Measurements from ENCODE around the gene SBK2. TPM values are rescaled to one million over a fixed set of nuclear protein-coding genes. Genes with fewer than 3 reads are reported as not detected.
"Not testable (repeated sequence)": the region's sequence is repeated elsewhere in the genome, so short reads cannot be mapped to it uniquely, and the experiment has no call there.

SBK2 gene
- total RNA-seq = not detected

GRCh38 chr19:55536951-55537740, at the start of gene SBK2:
TSS of gene SBK2 (minus strand) at chr19:55537133. CDS start at chr19:55536294, 839 bp downstream.
- Histone ChIP-seq H3K4me3 (no peak within 1 kb of the TSS), H3K27me3 (no peaks in the 10 kb centered on the region), H3K36me3 (no peaks in the 10 kb centered on the region), H3K27ac (no peak within 1 kb of the TSS), H3K9me3 (no peaks in the 10 kb centered on the region), H3K4me1 (no peaks in the 10 kb centered on the region)
- DNase-seq = no peak
- no peak for TF ChIP-seq POLR2A (IDR thresholded peaks at IDR 0.05)
- TF ChIP-seq CTCF (IDR thresholded peaks at IDR 0.05) = no peak

GRCh38 chr19:55585658-55586339, 48.9 kb upstream of the SBK2 start:
- peaks cover 0 to 41% (median 16%) of the 10 kb centered on the region in 4 donors for H3K4me1 ChIP-seq
- peak overlapping the region in 3 of 4 donors; percentile 20 to 52 (median 48) for H3K27ac ChIP-seq
- no peaks in the 10 kb centered on the region for H3K9me3 ChIP-seq
- no peak for TF ChIP-seq CTCF (IDR thresholded peaks at IDR 0.05)
- DNase-seq = peak; percentile 67 to 83 (median 74)
- peak overlapping the region; percentile 22 to 40 (median 34) for H3K4me3 ChIP-seq
- no peaks in the 10 kb centered on the region for H3K36me3 ChIP-seq
- no peaks in the 10 kb centered on the region for H3K27me3 ChIP-seq

- Histone ChIP-seq H3K9me3 (no peaks in the 10 kb centered on the region), H3K36me3 (no peaks in the 10 kb centered on the region), H3K4me3 (no peak overlapping the region), H3K27ac (no peak overlapping the region), H3K4me1 (peaks cover 0 to 45% (median 16%) of the 10 kb centered on the region in 4 donors), H3K27me3 (no peaks in the 10 kb centered on the region)
- no peak for DNase-seq
- no peak for TF ChIP-seq CTCF (IDR thresholded peaks at IDR 0.05)
- TF ChIP-seq POLR2A (IDR thresholded peaks at IDR 0.05) = no peak
Measured at GRCh38 chr19:55584871-55585270, 47.9 kb upstream of the SBK2 start.

- H3K9me3 ChIP-seq, H3K27ac ChIP-seq, H3K36me3 ChIP-seq, H3K27me3 ChIP-seq, DNase-seq, H3K4me3 ChIP-seq: not testable (repeated sequence)
- peaks cover 0 to 49% (median 16%) of the 10 kb centered on the region in 4 donors for H3K4me1 ChIP-seq
Measured at GRCh38 chr19:55583897-55584296, 47.0 kb upstream of the SBK2 start.

GRCh38 chr19:55582284-55582683, 45.4 kb upstream of the SBK2 start:
- not testable (repeated sequence) for H3K27ac ChIP-seq, H3K9me3 ChIP-seq, H3K27me3 ChIP-seq, H3K4me3 ChIP-seq, DNase-seq
- Histone ChIP-seq H3K36me3 (peaks cover 0 to 19% (median 0%) of the 10 kb centered on the region in 3 donors), H3K4me1 (peaks cover 0 to 44% (median 15%) of the 10 kb centered on the region in 4 donors)

- no peak for DNase-seq
- Histone ChIP-seq H3K36me3 (peaks cover 0 to 21% (median 0%) of the 10 kb centered on the region in 3 donors), H3K27ac (no peak overlapping the region), H3K9me3 (no peaks in the 10 kb centered on the region), H3K27me3 (no peaks in the 10 kb centered on the region), H3K4me3 (no peak overlapping the region), H3K4me1 (peaks cover 0 to 39% (median 12%) of the 10 kb centered on the region in 4 donors)
- TF ChIP-seq CTCF (IDR thresholded peaks at IDR 0.05) (no peak), POLR2A (IDR thresholded peaks at IDR 0.05) (no peak)
Measured at GRCh38 chr19:55581823-55582223, 44.9 kb upstream of the SBK2 start.

All from Peyer's patch (tissue), 4 donors.